Measurements from ENCODE around the gene TNS1.

Gene TNS1

GRCh38 chr2:217804791-217805667 is 197.8 kb downstream of the TNS1 start:
- DNase-seq = no peak

GRCh38 chr2:217804338-217804737 is 198.5 kb downstream of the TNS1 start:
- DNase-seq = no peak

- DNase-seq = no peak
These were observed 199.2 kb downstream of the TNS1 start for GRCh38 chr2:217803653-217803960.

- no peak for DNase-seq
These were observed 199.7 kb downstream of the TNS1 start for GRCh38 chr2:217802876-217803652.

GRCh38 chr2:217802266-217802665 is 200.5 kb downstream of the TNS1 start:
- no peak for DNase-seq

GRCh38 chr2:217801711-217802110 is 201.1 kb downstream of the TNS1 start:
- no peak for DNase-seq

GRCh38 chr2:217801115-217801531 is 201.7 kb downstream of the TNS1 start:
- DNase-seq = no peak

- no peak for DNase-seq
These were observed 202.2 kb downstream of the TNS1 start for GRCh38 chr2:217800433-217801114.

- no peak for DNase-seq
These were observed 203.0 kb downstream of the TNS1 start for GRCh38 chr2:217799563-217800432.

- DNase-seq = peak; percentile 36
These were observed 203.8 kb downstream of the TNS1 start for GRCh38 chr2:217798743-217799562.

- no peak for DNase-seq
These were observed 204.6 kb downstream of the TNS1 start for GRCh38 chr2:217798191-217798590.

GRCh38 chr2:217797661-217798069 is 205.1 kb downstream of the TNS1 start:
- DNase-seq = no peak

GRCh38 chr2:217797165-217797564 is 205.6 kb downstream of the TNS1 start:
- peak; percentile 34 for DNase-seq

- peak; percentile 23 for DNase-seq
These were observed 206.9 kb downstream of the TNS1 start for GRCh38 chr2:217795706-217796465.

GRCh38 chr2:217795067-217795466 is 207.7 kb downstream of the TNS1 start:
- DNase-seq = peak; percentile 17

GRCh38 chr2:217794133-217794986 is 208.4 kb downstream of the TNS1 start:
- peak; percentile 39 for DNase-seq

GRCh38 chr2:217793566-217794132 is 209.1 kb downstream of the TNS1 start:
- DNase-seq = peak; percentile 20

GRCh38 chr2:217792626-217793527 is 209.9 kb downstream of the TNS1 start:
- no peak for DNase-seq

Data from activated CD8-positive, alpha-beta memory T cell treated with anti-CD3 and anti-CD28 coated beads, Interleukin-2, amount 50 U/mL, for 48 hours (primary cell).